Rectal smooth muscle tissue (tissue), 1 donor: ENCODE measurements around the gene PPP6R3.

Experiments used
- H3K27ac ChIP-seq: one replicate; pipeline ENCODE4 v1.7.0; 2013; ENCODE audit warnings: low read depth, low read length, inconsistent platforms
- H3K27me3 ChIP-seq: one replicate; pipeline ENCODE4 v1.7.0; 2013; ENCODE audit warnings: low read length; ENCODE audit not compliant: control insufficient read depth, insufficient read depth
- H3K36me3 ChIP-seq: one replicate; pipeline ENCODE4 v1.7.0; 2013; ENCODE audit warnings: low read length; ENCODE audit not compliant: control insufficient read depth, insufficient read depth
- H3K4me1 ChIP-seq: one replicate; pipeline ENCODE4 v1.7.0; 2013; ENCODE audit warnings: low read length; ENCODE audit not compliant: control insufficient read depth, insufficient read depth
- H3K4me3 ChIP-seq: one replicate; pipeline ENCODE4 v1.7.0; 2013; ENCODE audit warnings: low read length
- H3K9ac ChIP-seq: one replicate; pipeline ENCODE4 v1.7.0; 2013; ENCODE audit warnings: low read length

PPP6R3 gene

DNA sequence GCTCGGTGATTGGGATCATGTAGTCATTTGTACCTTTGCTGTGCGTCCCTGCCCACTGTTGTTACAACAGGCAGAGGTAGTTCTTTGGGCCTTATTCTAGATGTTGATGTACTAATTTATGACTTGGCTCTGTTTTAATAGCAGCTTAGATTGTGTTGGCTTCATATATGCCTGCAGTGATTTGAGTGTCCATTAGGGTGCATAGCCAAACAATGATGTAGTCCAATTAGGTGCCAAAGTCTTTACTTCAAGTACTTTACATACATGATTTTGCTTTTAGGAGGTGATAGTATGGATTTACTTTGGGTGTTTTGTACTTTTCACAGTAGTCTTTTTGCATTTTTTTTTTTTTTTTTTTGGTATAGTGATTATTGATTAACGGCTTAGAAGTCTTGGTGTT, 46.4 kb downstream of the PPP6R3 start:
- Histone ChIP-seq H3K4me3 (no peak overlapping the region), H3K9ac (no peak overlapping the region), H3K27ac (no peak overlapping the region), H3K27me3 (no peaks in the 10 kb centered on the region), H3K4me1 (peaks cover 37% of the 10 kb centered on the region), H3K36me3 (no peaks in the 10 kb centered on the region)

DNA sequence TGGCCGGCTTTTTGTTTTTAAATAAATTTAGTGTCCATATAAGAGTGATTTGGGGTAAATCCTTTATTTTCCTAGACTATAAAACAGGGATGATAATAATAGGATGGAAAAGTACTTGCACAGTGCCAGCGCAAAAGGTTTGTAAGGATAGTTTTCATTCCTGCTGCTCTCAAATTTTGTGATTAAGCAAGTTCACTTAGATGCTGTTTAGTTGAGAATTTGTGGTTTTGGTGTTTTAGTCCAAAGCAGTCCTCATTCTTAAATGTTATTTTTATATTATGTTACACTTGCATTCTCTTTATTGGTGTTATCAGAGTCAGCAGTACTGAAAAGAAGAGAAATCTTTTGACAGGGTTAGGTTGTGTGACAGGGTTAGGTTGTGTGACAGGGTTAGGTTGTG, 47.9 kb downstream of the PPP6R3 start:
- Histone ChIP-seq H3K27ac (no peak overlapping the region), H3K4me3 (no peak overlapping the region), H3K36me3 (no peaks in the 10 kb centered on the region), H3K4me1 (peaks cover 27% of the 10 kb centered on the region), H3K9ac (no peak overlapping the region), H3K27me3 (no peaks in the 10 kb centered on the region)

DNA sequence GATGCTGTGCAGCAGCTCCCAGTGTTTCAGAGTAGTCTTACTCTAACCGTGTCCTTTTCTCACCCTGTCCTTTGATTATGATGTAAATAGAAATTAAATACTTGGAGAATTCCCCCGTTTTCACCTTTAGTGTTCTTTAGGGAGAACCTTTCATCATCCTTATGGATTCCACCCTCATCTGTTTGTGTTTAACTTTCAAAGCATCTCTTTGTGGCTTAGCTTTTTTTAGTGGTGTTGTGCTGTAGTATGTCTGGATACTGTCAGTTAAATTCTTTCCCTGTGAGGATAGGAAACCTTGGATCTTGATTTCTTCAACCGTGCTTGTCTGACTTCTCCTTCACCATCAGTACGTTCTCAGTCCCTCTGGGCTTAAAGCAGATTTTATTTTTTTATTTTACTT, 48.5 kb downstream of the PPP6R3 start:
- H3K27ac ChIP-seq, result no peak overlapping the region
- H3K36me3 ChIP-seq, result no peaks in the 10 kb centered on the region
- H3K4me3 ChIP-seq, result no peak overlapping the region
- no peaks in the 10 kb centered on the region for H3K27me3 ChIP-seq
- H3K9ac ChIP-seq, result no peak overlapping the region
- H3K4me1 ChIP-seq, result peaks cover 22% of the 10 kb centered on the region

DNA sequence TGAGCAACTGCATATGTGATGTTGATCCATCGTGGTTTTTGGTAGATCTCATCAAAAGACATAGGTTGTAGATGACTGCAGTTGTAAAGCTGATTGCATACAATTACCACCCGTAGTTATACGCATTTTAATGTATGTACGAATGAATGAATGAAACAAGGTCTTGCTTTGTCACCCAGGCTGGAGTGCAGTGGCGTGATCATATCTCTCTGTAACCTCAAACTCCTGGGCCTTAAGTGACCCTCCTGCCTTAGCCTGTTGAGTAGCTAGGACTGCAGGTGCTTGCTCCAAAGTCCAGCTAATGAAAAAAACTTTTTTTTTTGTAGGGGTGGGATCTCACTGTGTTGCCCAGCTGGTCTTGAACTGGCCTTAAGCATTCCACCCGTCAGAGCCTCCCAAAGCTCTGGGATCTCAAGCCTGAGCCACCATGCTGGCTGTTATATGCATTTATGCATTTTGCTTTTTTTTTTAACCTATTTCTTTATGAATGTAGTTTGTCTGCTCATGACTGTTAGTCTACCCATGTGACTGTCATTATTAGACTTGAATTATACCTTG, 53.5 kb downstream of the PPP6R3 start:
- Histone ChIP-seq H3K27ac (no peak overlapping the region), H3K4me1 (peaks cover 4% of the 10 kb centered on the region), H3K36me3 (no peaks in the 10 kb centered on the region), H3K9ac (no peak overlapping the region), H3K27me3 (no peaks in the 10 kb centered on the region), H3K4me3 (no peak overlapping the region)

DNA sequence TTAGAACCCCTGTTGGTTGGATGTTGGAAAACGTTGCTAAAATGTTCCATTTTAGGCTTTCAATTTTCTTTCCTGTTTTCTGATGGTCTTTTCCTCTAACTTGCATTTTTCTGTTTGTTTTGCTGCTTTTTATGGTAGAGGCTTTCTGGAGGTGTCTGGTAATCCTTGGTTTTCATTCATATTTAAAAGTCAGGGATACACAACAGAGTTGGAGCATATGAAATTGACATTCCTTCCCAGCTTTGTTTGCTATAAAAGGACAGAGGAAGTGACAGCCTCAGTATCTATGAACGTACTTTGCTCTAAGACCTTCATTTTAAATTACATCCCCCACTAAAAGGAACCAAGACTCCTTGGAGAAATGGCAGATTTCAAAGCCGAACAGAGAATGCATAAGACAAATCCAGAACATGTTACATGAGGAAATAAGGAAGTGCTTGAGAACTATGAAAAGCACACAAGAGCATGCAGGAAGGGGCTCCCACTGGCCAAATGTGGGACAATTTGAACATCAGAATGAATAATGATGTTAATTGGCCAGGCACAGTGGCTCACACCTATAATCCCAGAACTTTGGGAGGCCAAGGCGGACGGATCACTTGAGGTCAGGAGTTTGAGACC, 56.7 kb downstream of the PPP6R3 start:
- H3K4me1 ChIP-seq, result no peaks in the 10 kb centered on the region
- no peaks in the 10 kb centered on the region for H3K27me3 ChIP-seq
- H3K27ac ChIP-seq, result no peak overlapping the region
- no peak overlapping the region for H3K9ac ChIP-seq
- peaks cover 5% of the 10 kb centered on the region for H3K36me3 ChIP-seq
- H3K4me3 ChIP-seq, result no peak overlapping the region

DNA sequence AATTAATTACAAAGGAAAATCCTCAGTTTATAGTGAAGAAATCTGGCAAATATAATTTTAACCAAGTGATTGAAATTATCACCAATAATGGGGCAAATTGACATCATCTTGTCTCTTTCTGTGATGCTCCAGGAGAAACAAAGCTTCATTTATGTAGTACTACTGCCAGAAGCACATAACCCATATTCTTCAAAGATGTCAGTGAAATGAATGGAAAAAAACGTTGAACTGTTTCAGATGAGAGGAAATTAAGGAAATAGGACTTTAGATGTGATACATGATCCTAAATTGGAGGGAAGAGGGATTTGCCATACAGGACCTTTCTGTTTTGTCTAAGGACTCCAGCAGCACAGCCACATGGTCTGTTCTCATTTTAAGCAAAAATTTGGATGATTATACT, 57.6 kb downstream of the PPP6R3 start:
- Histone ChIP-seq H3K27ac (no peak overlapping the region), H3K9ac (no peak overlapping the region), H3K27me3 (no peaks in the 10 kb centered on the region), H3K4me1 (no peaks in the 10 kb centered on the region), H3K36me3 (peaks cover 10% of the 10 kb centered on the region), H3K4me3 (no peak overlapping the region)

DNA sequence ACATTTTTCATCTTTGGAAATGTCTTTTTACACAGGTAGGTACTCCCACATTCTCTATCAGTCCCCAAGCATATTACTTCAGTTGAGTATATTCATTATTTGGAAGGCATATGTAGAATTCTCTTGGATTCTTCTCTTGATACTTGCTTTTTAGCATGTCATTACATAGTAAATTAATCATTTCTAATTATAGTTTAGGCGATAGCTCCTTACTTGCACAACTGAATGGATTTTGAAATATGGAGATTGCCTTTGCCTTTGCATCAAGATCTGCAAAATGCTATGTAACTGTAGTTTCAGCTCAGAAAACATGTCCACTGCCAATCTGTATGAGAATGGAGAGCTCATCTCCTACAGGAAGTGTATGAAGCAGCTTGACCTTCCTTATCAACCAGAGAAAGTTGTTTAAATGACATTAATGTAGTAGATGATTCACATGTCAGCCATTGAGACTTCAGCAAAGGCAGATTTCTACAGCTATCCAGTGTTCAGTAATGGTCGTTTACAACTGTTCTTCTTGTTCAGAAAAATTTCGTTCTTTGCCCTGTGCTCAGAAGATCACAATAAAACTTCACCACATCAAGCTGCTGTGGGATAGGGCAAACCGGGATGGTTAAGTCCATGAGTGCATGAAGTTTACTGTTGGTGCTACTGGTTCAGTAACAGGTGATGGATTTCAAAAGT, 61.6 kb downstream of the PPP6R3 start:
- Histone ChIP-seq H3K27ac (no peak overlapping the region), H3K4me1 (peaks cover 6% of the 10 kb centered on the region), H3K4me3 (no peak overlapping the region), H3K9ac (no peak overlapping the region), H3K36me3 (peaks cover 15% of the 10 kb centered on the region), H3K27me3 (no peaks in the 10 kb centered on the region)

DNA sequence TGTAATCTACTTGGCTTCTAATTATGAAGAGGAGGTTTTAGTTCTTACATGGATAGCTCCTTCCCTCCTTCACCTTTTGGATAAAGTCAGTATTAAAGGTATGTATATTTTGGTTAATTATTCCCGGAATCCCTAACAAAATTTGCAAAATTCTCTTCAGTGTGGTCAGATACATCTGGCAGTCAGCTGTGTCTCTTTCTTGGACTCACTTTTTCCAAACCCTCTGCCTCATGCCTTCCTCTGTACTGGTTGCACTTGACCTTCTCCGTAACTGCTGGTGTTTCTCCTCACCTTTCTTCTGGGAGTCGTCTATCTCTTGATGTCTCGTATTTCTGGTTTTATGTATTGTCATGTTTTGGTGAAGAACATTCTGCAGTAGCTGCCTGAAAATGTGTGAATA, 62.5 kb downstream of the PPP6R3 start:
- no peak overlapping the region for H3K27ac ChIP-seq
- peaks cover 6% of the 10 kb centered on the region for H3K4me1 ChIP-seq
- H3K9ac ChIP-seq, result no peak overlapping the region
- no peaks in the 10 kb centered on the region for H3K27me3 ChIP-seq
- peaks cover 17% of the 10 kb centered on the region for H3K36me3 ChIP-seq
- no peak overlapping the region for H3K4me3 ChIP-seq

DNA sequence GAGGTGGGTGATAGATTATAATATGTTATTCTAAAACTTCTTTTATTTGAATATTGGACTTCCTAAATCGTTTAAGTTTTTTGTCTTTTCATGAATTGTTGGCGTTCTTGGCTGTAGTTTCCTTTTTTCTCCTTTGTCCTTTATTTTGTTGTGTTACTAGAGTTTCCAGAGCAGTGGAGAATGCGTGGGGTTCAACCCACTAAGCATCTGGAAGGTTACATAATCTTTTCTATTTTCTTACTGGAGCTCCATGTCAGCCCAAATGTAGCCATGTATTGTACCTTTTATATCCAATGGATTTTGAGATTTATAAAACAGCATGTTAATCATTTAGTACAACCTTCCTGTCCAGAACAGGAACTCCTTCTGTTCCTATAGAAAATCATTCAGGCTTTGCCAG, 63.2 kb downstream of the PPP6R3 start:
- Histone ChIP-seq H3K36me3 (peaks cover 17% of the 10 kb centered on the region), H3K27ac (peak overlapping the region; percentile 11), H3K9ac (no peak overlapping the region), H3K4me1 (peaks cover 9% of the 10 kb centered on the region), H3K27me3 (no peaks in the 10 kb centered on the region), H3K4me3 (no peak overlapping the region)

DNA sequence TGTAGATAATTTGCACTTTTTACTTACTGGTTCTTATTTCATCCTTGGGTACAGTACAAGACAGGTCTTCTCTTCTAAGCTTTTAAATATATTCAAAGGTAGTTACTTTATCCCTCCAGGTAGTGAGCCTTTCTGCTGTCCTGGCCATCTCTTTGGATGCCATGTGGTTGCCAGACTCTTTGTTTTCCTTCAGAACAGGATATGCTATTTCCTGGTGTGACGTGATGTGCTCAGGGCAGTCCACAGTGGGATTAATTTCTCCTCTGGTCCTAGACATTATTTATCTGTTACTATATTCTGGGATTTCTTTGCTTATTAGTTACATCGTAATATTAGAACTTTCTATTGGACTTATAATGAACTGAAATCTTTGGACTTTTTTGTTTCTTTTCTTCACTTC, 63.7 kb downstream of the PPP6R3 start:
- H3K4me1 ChIP-seq, result peaks cover 9% of the 10 kb centered on the region
- H3K27ac ChIP-seq, result peak overlapping the region; percentile 18
- H3K36me3 ChIP-seq, result peaks cover 17% of the 10 kb centered on the region
- H3K27me3 ChIP-seq, result no peaks in the 10 kb centered on the region
- no peak overlapping the region for H3K9ac ChIP-seq
- H3K4me3 ChIP-seq, result no peak overlapping the region

DNA sequence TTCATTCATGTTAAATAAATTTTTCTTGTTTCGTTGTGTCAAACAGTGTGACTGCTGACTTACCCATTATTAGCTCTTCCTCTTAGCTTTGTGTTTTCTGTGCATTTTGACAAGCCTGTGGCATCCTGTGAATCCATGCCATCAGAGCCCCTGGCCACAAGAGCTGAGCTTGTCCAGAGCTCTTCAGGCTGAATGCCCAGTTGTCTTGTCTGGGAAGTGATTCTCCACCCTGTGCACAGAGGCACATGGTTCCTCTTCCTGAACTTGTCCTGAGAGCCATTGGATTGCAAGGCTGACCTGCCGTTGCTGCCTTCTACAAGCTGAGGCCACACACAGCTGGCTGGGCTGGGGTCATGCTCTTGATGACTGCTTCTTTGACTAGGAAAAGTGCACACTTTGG, 64.1 kb downstream of the PPP6R3 start:
- H3K4me3 ChIP-seq, result no peak overlapping the region
- peaks cover 14% of the 10 kb centered on the region for H3K36me3 ChIP-seq
- no peaks in the 10 kb centered on the region for H3K27me3 ChIP-seq
- H3K4me1 ChIP-seq, result peaks cover 9% of the 10 kb centered on the region
- no peak overlapping the region for H3K27ac ChIP-seq
- no peak overlapping the region for H3K9ac ChIP-seq

DNA sequence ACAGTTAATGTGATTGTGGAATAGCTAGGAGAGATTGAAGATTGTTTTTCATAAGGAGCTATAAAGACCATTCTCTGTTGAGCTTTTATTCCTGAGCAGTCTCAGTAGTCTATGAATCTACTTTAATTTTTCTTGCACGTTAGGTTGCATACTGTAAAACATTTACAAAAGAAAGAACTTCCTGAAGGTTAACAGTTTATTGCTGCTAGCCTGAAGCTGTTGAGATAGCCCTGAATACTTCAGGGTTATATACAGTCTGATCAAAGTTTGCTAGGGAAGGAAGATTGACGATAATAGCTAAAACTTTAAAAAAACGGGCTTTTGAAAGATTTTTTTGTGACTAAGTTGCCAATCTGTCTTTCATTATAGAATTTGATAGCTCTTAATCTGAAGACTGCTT, 64.8 kb downstream of the PPP6R3 start:
- peaks cover 9% of the 10 kb centered on the region for H3K4me1 ChIP-seq
- H3K36me3 ChIP-seq, result peaks cover 11% of the 10 kb centered on the region
- no peak overlapping the region for H3K9ac ChIP-seq
- H3K27ac ChIP-seq, result no peak overlapping the region
- H3K4me3 ChIP-seq, result no peak overlapping the region
- H3K27me3 ChIP-seq, result no peaks in the 10 kb centered on the region

DNA sequence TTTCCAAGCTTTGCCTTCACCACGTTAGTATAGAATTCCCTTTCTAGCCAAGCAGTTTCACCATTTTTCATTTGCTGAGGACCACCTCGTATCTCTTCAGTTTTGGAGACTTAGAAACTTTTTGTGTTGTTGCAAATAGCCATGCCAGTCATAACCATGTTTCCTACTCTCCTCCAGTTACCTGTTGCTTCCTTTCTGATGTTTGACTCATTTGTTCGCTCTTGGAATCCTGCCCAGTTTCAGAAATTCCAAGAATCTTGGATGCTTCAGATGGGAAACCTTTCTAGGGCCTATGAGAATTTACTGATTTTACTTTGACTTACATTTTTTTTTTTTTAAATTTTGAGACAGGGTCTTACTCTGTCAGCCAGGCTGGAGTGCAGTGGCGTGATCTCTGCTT, 65.4 kb downstream of the PPP6R3 start:
- peak overlapping the region; percentile 3 for H3K27ac ChIP-seq

More for the DNA sequence above, 65.4 kb downstream of the PPP6R3 start:
- Histone ChIP-seq H3K36me3 (peaks cover 11% of the 10 kb centered on the region), H3K27me3 (no peaks in the 10 kb centered on the region), H3K9ac (no peak overlapping the region), H3K4me3 (no peak overlapping the region), H3K4me1 (peaks cover 9% of the 10 kb centered on the region)
